Measurements from ENCODE around the gene DNER. TPM values are rescaled to one million over a fixed set of nuclear protein-coding genes. Genes with fewer than 3 reads are reported as not detected.

DNER gene
- total and polyA plus RNA-seq, 4 donors = 0.01 TPM; not detected in 3

GRCh38 chr2:229575569-229576315 is 138.6 kb downstream of the DNER start:
- TF ChIP-seq RAD21 (IDR thresholded peaks at IDR 0.05) (no peak), HNF4G (IDR thresholded peaks at IDR 0.05) (no peak), REST (IDR thresholded peaks at IDR 0.05) (no peak), ATF3 (IDR thresholded peaks at IDR 0.05) (no peak), ZBTB33 (IDR thresholded peaks at IDR 0.05) (no peak), RXRA (IDR thresholded peaks at IDR 0.05) (no peak), CTCF (IDR thresholded peaks at IDR 0.05; ENCODE audit: low read depth, low read length, missing input control) (no peak), SP1 (IDR thresholded peaks at IDR 0.05) (no peak), TAF1 (conservative IDR thresholded peaks at IDR 0.05) (no peak), FOXA2 (IDR thresholded peaks at IDR 0.05) (no peak), MAX (IDR thresholded peaks at IDR 0.05) (no peak), HNF4A (conservative IDR thresholded peaks at IDR 0.05) (no peak)
- H3K9ac ChIP-seq (ENCODE audit: low read depth in 1 of 2, low read length in 2 of 2) = no peak overlapping the region
- no peaks in the 10 kb centered on the region for H3K36me3 ChIP-seq (ENCODE audit: control insufficient read depth in 4 of 4, insufficient read depth in 3 of 4, low read depth in 1 of 4, low read length in 3 of 4)
- no peak overlapping the region for H3K27ac ChIP-seq (ENCODE audit: low read depth in 1 of 2, low read length in 2 of 2)
- H3K27me3 ChIP-seq (ENCODE audit: control insufficient read depth in 4 of 4, insufficient read depth in 4 of 4, low read length in 3 of 4) = no peaks in the 10 kb centered on the region
- no peak for DNase-seq (ENCODE audit: low spot score)
- no peaks in the 10 kb centered on the region for H3K4me1 ChIP-seq (ENCODE audit: control insufficient read depth in 4 of 4, insufficient read depth in 4 of 4, low read length in 3 of 4)
- H3K4me3 ChIP-seq (ENCODE audit: low read depth in 1 of 3, low read length in 3 of 3) = no peak overlapping the region
- H3K9me3 ChIP-seq (ENCODE audit: control insufficient read depth in 4 of 4, low read length in 3 of 4) = no peaks in the 10 kb centered on the region
- WGBS = 82% methylated on average over 4 of the region's 4 CpGs

- no peak for DNase-seq (ENCODE audit: low spot score)
- Histone ChIP-seq H3K4me1 (ENCODE audit: control insufficient read depth in 4 of 4, insufficient read depth in 4 of 4, low read length in 3 of 4) (no peaks in the 10 kb centered on the region), H3K9ac (ENCODE audit: low read depth in 1 of 2, low read length in 2 of 2) (no peak overlapping the region), H3K27ac (ENCODE audit: low read depth in 1 of 2, low read length in 2 of 2) (no peak overlapping the region), H3K4me3 (ENCODE audit: low read depth in 1 of 3, low read length in 3 of 3) (no peak overlapping the region), H3K27me3 (ENCODE audit: control insufficient read depth in 4 of 4, insufficient read depth in 4 of 4, low read length in 3 of 4) (no peaks in the 10 kb centered on the region), H3K36me3 (ENCODE audit: control insufficient read depth in 4 of 4, insufficient read depth in 3 of 4, low read depth in 1 of 4, low read length in 3 of 4) (no peaks in the 10 kb centered on the region), H3K9me3 (ENCODE audit: control insufficient read depth in 4 of 4, low read length in 3 of 4) (no peaks in the 10 kb centered on the region)
- WGBS = 61% methylated on average over 5 of the region's 5 CpGs
- TF ChIP-seq FOXA2 (IDR thresholded peaks at IDR 0.05) (no peak), MAX (IDR thresholded peaks at IDR 0.05) (no peak), HNF4G (IDR thresholded peaks at IDR 0.05) (no peak)
Measured at GRCh38 chr2:229572507-229573271, 141.7 kb downstream of the DNER start.
